Suppressor macrophage treated with lipopolysaccharide for 1 hour (primary cell): ENCODE results near the gene SOX4.

Source experiments
- DNase-seq, 3 donors: peaks; one replicate each; pipeline ENCODE4 v3.0.0-alpha.2; 2020 to 2022

Gene SOX4

GRCh38 chr6:21614226-21614625, 20.7 kb downstream of the SOX4 start:
- DNase-seq = no peak

- DNase-seq = peak; percentile 75 to 90 (median 84)
These were observed 22.0 kb downstream of the SOX4 start for GRCh38 chr6:21615504-21615903.

GRCh38 chr6:21616005-21616404, 22.5 kb downstream of the SOX4 start:
- no peak for DNase-seq

GRCh38 chr6:21625642-21626041, 32.1 kb downstream of the SOX4 start:
- no peak for DNase-seq

GRCh38 chr6:21626756-21627155, 33.2 kb downstream of the SOX4 start:
- DNase-seq = no peak

- DNase-seq = peak in 2 of 3 donors; percentile 23 to 24
These were observed 34.6 kb downstream of the SOX4 start for GRCh38 chr6:21628160-21628559.

GRCh38 chr6:21633511-21634109, 40.1 kb downstream of the SOX4 start:
- DNase-seq = no peak

GRCh38 chr6:21634582-21634981, 41.0 kb downstream of the SOX4 start:
- peak; percentile 25 to 35 (median 33) for DNase-seq

- DNase-seq = no peak
These were observed 43.3 kb downstream of the SOX4 start for GRCh38 chr6:21636876-21637275.

- no peak for DNase-seq
These were observed 45.8 kb downstream of the SOX4 start for GRCh38 chr6:21639316-21639715.
